Measurements from ENCODE around the gene ACTR1A.

The ACTR1A gene

DNA sequence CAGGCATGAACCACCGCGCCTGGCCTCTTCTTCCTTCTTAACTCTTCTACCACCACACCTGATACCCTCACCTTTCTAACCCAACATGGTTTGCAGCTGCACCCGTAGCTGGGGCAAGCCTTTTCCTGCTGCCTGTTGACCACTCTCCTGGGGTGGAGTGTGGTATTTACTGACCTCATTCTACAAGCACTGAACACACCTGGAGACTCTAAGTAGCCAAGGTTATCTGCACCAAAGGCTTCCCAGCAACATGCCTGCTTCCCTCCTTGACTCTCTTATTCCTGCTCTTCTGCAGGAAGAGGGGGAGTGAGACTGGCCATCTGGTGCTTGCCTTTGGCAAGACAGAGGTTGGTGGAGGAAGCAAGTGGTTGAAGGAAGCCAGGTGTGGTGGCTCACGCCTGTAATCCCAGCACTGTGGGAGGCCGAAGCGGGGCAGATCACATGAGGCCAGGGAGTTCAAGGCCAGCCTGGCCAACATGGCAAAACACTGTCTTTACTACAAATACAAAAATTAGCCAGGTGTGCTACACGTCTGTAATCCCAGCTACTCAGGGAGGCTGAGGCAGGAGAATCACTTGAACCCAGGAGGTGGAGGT lies 10.1 kb downstream of the ACTR1A start:
- in situ Hi-C loops (cut with HindIII; ENCODE audit: low pct_unique_long_range_greater_than_20kb, low sequenced_read_pairs) = no loop called here

DNA sequence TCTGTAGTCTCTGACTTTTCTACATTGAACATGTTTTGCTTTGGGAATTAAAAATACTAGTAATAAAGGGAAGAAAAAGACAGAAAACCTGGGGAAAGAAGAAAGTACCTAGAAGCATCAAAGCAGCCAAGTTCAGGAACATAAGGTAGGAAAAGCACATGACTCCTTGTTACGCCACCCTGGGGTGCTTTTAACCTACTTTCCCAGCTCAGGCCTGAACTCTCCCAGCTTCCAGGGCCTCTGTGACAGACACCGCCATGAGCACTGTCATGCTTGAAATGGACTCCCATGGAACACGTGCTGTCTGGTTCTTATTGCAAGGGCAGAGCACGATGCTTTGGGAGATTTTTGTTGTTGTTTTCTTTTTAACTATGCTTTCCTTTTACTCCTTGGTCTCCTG lies 11.4 kb downstream of the ACTR1A start:
- DNase-seq (ENCODE audit: low read depth in 1 of 2, low spot score in 1 of 2) = no peak
- in situ Hi-C loops (cut with HindIII; ENCODE audit: low pct_unique_long_range_greater_than_20kb, low sequenced_read_pairs) = no loop called here
- TF ChIP-seq JUND (IDR thresholded peaks at IDR 0.05; ENCODE audit: low read depth) = no peak

More for the DNA sequence above, 10.1 kb downstream of the ACTR1A start:
- DNase-seq (ENCODE audit: low read depth in 1 of 2, low spot score in 1 of 2) = no peak
- TF ChIP-seq JUND (IDR thresholded peaks at IDR 0.05; ENCODE audit: low read depth) = no peak

DNA sequence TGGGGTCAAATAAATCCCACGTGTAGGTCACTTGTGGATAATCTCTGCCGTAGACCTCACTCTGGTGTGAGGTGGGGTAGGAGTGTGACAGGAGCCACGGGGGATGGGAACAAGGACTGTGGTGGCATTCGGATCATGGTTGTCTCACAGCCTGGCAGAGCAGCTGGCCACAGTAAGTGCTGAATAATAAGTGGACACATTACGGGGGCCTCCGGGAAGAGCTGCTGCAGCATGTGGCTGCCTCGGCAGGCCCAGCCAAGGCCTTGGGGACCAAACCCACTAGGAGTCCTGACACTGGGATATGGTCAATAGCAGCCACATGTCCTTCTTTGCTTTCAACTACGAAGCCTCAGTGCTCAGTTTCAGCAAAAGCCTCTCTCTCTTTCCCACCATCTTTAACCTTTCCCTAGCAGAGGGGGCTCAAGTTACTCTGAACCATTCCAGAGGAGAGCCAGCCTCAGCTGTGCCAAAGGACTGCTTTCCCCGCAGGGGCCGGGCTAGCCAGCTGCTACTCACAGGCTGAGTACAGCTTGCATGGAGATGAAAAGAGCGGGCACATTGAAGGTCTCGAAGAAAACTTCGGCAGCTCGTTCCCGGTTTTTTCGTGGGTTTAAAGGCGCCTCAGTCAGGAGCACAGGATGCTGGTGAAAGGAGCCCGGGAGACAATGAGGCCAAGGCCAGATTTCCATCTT lies 17.3 kb downstream of the ACTR1A start:
- in situ Hi-C loops (cut with HindIII; ENCODE audit: low pct_unique_long_range_greater_than_20kb, low sequenced_read_pairs) = no loop called here
- DNase-seq (ENCODE audit: low read depth in 1 of 2, low spot score in 1 of 2) = no peak
- no peak for TF ChIP-seq JUND (IDR thresholded peaks at IDR 0.05; ENCODE audit: low read depth)

DNA sequence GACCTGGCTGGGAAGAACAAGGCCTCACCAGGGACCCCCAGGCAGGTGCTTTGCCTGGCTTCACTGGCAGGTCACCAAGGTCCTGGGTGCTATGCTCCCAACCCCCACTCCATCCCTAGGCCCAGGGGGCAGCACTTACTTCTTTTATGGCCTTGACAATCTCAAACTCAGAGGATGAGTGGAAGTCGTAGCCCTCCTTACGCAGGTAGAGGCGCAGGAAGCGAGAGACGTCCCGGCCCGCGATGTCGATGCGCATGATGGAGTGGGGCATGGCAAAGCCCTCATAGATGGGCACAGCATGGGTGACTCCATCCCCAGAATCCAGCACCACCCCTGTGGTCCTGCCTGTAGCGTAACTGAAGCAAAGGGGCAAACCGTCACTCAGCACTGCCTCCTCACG lies 18.5 kb downstream of the ACTR1A start:
- DNase-seq (ENCODE audit: low read depth in 1 of 2, low spot score in 1 of 2) = no peak
- no peak for TF ChIP-seq JUND (IDR thresholded peaks at IDR 0.05; ENCODE audit: low read depth)
- in situ Hi-C loops (cut with HindIII; ENCODE audit: low pct_unique_long_range_greater_than_20kb, low sequenced_read_pairs) = no loop called here

DNA sequence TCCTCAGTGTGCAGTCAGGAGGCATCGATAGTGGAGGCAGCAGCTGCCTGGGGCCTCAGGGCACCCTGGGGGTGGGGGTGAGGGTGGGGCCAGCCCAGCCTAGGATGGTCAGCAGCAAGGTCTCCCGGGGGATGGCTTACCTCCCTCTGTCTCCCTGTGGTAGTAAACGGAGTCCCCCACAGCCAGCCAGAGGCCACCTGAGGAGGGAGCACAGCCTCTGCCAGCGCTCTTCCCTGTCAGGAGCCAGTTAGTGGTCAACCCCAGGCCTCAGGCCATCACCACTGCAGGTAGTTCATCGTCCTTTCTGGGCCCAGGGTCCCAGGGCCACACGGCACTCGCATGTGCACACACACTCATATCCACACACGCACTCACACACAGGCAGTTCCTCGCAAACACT lies 22.1 kb downstream of the ACTR1A start:
- no peak for DNase-seq (ENCODE audit: low read depth in 1 of 2, low spot score in 1 of 2)
- in situ Hi-C loops (cut with HindIII; ENCODE audit: low pct_unique_long_range_greater_than_20kb, low sequenced_read_pairs) = no loop called here
- TF ChIP-seq JUND (IDR thresholded peaks at IDR 0.05; ENCODE audit: low read depth) = no peak

DNA sequence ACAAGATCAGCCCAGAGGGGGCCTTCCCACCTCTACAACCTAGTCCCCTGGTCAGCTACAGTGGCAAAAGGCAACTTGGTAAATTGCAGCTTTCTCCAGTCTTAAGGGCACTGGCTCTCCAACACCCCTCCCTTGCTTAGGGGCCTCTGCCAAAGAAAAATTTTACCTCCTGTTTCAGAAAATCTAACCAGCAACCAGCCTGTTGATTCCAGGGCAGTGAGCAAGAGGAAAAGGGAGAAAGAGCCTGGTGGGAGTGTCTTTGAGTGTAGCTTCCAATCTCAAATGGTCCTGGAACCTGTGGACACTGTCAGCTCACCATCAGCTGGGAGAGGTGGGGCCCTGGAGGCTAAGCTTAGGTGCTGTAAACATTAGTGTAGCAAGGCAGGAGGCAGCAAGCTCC lies 22.9 kb downstream of the ACTR1A start:
- no peak for TF ChIP-seq JUND (IDR thresholded peaks at IDR 0.05; ENCODE audit: low read depth)
- no peak for DNase-seq (ENCODE audit: low read depth in 1 of 2, low spot score in 1 of 2)
- in situ Hi-C loops (cut with HindIII; ENCODE audit: low pct_unique_long_range_greater_than_20kb, low sequenced_read_pairs) = no loop called here

DNA sequence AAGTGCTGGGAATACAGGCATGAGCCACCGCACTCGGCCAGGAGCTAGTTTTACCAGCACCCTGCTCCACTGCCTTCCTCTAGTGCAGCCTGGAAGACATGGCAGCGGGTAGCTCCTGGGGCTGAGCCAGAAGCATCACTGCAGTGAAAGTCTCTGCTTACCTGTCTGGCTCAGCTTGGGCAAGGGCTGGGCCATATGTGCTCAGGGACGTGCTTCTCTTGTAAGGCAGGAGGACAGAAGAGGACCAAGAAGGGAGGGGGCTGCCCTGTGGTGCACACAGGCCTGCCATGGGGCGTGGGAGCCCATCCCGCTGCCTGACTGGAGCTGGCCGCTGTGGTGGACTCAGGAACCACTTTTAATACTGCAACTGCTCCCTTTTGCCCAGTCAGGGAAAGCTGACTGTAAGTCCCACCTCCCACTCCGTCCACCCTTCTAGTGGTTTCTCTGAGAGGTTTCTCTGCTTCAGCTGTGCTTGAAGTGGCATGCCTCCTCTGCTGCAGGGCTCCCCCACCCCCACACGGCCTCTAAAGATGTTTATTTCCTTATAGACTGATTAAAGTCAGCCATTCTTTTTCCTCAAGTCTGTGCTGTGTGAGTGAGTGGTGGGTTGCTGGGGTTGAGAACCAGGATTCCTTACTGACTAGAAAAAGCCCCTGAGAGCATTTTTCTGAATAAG lies 25.9 kb downstream of the ACTR1A start:
- no peak for TF ChIP-seq JUND (IDR thresholded peaks at IDR 0.05; ENCODE audit: low read depth)
- in situ Hi-C loops (cut with HindIII; ENCODE audit: low pct_unique_long_range_greater_than_20kb, low sequenced_read_pairs) = no loop called here
- DNase-seq (ENCODE audit: low read depth in 1 of 2, low spot score in 1 of 2) = no peak

DNA sequence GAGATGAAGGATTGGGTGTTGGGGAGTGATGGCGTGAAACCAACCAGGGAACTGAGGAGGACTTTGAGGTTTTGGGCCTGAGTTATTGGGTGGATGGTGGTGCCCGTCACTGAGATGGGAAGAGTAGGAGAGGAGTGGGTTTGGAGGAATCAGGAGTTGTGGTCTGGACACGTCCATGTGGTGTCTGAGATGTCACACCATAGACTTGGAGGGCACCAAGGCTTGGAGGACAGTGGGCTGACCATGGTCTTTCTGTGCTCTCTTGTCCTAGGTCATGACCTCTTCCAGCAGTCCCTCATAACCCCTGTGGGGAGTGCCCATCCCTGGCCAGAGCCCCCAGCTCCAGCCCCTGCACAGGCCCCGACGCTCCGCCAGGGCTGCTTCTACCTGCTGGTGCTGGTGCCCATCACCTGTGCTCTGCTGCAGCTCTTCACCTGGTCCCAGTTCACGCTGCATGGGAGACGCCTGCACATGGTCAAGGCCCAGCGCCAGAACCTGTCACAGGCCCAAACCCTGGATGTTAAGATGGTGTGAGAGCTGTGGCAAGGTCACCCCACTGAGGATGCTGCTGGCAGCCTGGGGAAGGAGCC lies 27.0 kb downstream of the ACTR1A start:
- no peak for DNase-seq (ENCODE audit: low read depth in 1 of 2, low spot score in 1 of 2)
- in situ Hi-C loops (cut with HindIII; ENCODE audit: low pct_unique_long_range_greater_than_20kb, low sequenced_read_pairs) = no loop called here
- TF ChIP-seq JUND (IDR thresholded peaks at IDR 0.05; ENCODE audit: low read depth) = no peak

DNA sequence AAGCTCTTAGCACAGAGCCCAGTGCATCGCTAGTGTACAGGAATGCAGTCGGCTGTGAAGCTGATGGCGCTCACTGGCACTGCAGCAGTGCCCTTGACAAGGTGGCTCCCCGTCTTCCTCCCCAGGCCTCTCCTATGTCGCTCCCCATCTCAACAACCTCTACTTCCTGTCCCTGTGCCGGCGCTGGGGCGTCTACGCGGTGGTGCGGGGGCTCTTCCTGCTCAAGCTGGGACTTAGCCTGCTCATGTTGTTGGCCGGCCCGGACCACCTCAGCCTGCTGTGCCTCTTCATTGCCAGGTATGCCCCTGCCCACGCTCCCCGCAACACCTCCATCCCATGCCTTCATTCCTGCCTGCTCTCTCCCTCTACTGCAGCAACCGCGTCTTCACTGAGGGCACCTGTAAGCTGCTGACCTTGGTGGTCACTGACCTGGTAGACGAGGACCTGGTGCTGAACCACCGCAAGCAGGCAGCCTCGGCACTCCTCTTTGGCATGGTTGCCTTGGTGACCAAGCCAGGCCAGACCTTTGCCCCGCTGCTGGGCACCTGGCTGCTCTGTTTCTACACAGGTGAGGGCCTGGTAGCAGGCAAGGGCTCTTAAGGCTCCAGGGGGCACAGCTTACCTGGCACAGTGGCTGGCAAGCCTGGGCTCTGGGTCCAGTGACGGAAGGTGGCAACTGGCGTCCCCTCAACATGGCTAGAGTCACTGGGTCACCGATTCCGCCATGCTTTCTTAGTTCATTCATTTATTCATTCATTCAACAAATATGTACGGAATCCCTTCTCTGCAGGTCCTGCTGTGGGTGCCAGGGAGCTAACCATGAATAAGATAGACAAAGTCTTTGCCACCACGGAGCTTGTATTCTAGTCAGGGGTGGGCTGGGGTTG lies 28.8 kb downstream of the ACTR1A start:
- in situ Hi-C loops (cut with HindIII; ENCODE audit: low pct_unique_long_range_greater_than_20kb, low sequenced_read_pairs) = no loop called here
- TF ChIP-seq JUND (IDR thresholded peaks at IDR 0.05; ENCODE audit: low read depth) = no peak
- DNase-seq (ENCODE audit: low read depth in 1 of 2, low spot score in 1 of 2) = no peak

DNA sequence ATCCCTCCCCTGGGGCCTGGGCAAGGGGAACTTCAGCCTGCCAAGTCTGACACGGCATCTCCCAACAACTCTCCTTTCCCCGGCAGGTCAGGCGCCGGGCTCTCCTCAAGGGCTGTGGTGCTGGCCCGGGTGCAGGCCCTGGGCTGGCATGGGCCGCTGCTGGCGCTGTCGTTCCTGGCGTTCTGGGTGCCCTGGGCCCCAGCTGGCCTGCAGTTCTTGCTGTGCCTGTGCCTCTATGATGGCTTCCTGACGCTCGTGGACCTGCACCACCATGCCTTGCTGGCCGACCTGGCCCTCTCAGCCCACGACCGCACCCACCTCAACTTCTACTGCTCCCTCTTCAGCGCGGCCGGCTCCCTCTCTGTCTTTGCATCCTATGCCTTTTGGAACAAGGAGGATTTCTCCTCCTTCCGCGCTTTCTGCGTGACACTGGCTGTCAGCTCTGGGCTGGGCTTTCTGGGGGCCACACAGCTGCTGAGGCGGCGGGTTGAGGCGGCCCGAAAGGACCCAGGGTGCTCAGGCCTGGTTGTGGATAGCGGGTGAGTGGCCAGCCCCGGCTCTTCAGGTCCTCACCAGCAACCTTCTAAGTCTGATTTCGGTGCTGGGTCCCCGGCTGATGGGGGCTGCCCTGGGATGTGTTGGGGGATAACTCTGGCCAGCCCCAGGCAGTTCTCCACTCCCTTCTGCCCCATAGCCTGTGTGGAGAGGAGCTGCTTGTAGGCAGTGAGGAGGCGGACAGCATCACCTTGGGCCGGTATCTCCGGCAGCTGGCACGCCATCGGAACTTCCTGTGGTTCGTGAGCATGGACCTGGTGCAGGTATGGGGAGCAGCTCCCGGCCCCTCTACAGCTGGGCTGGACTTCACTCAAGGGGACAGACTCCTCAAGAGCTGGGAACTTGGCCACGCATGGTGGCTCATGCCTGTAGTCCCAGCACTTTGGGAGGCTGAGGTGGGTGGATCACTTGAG lies 31.6 kb downstream of the ACTR1A start:
- no peak for TF ChIP-seq JUND (IDR thresholded peaks at IDR 0.05; ENCODE audit: low read depth)

DNA sequence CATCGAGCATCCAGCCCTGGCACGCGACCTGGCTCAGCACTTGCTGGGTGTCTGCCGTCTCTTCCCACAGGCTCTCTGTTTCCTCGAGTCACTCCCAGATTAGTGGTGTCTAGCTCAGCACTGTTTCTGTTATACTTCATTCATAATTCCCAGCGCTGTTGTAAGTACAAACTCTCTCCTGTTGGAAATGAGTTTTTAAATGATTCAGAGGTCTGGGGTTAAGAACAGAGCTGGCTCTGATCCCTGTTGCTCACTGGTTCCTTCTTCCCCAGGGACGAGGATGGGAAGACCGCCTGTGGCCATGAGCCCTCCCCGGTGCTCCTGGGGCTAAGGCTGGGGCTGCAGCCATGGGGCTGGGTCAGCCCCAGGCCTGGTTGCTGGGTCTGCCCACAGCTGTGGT lies 33.8 kb downstream of the ACTR1A start:
- no peak for DNase-seq (ENCODE audit: low read depth in 1 of 2, low spot score in 1 of 2)
- in situ Hi-C loops (cut with HindIII; ENCODE audit: low pct_unique_long_range_greater_than_20kb, low sequenced_read_pairs) = no loop called here
- TF ChIP-seq JUND (IDR thresholded peaks at IDR 0.05; ENCODE audit: low read depth) = no peak

More for the DNA sequence above, 31.6 kb downstream of the ACTR1A start:
- no peak for DNase-seq (ENCODE audit: low read depth in 1 of 2, low spot score in 1 of 2)
- in situ Hi-C loops (cut with HindIII; ENCODE audit: low pct_unique_long_range_greater_than_20kb, low sequenced_read_pairs) = no loop called here

Data from T47D (cell line).